Loucy (cell line): ENCODE measurements around the gene FRMD5.
A peak's percentile ranks its signal among the peaks of the same experiment; 100 is the strongest.

Experiments used
- H2AFZ ChIP-seq: fragments of 200-600 bp; sonication (generic); 2 replicates; pipeline ENCODE4 v1.6.0; 2016; ENCODE audit warnings: antibody characterized with exemption, mild to moderate bottlenecking, low read length, moderate library complexity
- H3F3A ChIP-seq: fragments of 200-600 bp; 2 replicates; pipeline ENCODE4 v1.6.0; 2016; ENCODE audit warnings: antibody characterized with exemption, low read depth, mild to moderate bottlenecking
- H3K27me3 ChIP-seq: fragments of 200-600 bp; sonication (generic); 2 replicates; pipeline ENCODE4 v1.6.1; 2014; ENCODE audit warnings: low read length, mild to moderate bottlenecking; ENCODE audit not compliant: insufficient read depth, poor library complexity, severe bottlenecking
- H3K36me3 ChIP-seq: fragments of 200-600 bp; sonication (generic); 2 replicates; pipeline ENCODE4 v1.6.1; 2016; ENCODE audit warnings: low read length; ENCODE audit not compliant: insufficient read depth
- H3K4me1 ChIP-seq: fragments of 200-600 bp; sonication (generic); 2 replicates; pipeline ENCODE4 v1.5.1; 2014; ENCODE audit warnings: low read length, mild to moderate bottlenecking; ENCODE audit not compliant: insufficient read depth, poor library complexity, severe bottlenecking
- H3K4me2 ChIP-seq: fragments of 200-600 bp; sonication (generic); 2 replicates; pipeline ENCODE4 v1.6.0; 2014; ENCODE audit warnings: antibody characterized with exemption, low read length, low read depth, mild to moderate bottlenecking; ENCODE audit not compliant: poor library complexity, severe bottlenecking
- H3K4me3 ChIP-seq: fragments of 200-600 bp; sonication (generic); 2 replicates; pipeline ENCODE4 v1.5.1; 2014; ENCODE audit warnings: low read length, mild to moderate bottlenecking, mixed read lengths; ENCODE audit not compliant: poor library complexity, severe bottlenecking
- H3K79me2 ChIP-seq: fragments of 200-600 bp; sonication (generic); 2 replicates; pipeline ENCODE4 v1.6.1; 2014; ENCODE audit warnings: low read length; ENCODE audit not compliant: insufficient read depth
- H3K9ac ChIP-seq: fragments of 200-600 bp; sonication (generic); 2 replicates; pipeline ENCODE4 v1.6.0; 2014; ENCODE audit warnings: mild to moderate bottlenecking, low read depth, low read length, moderate library complexity; ENCODE audit not compliant: poor library complexity, severe bottlenecking
- H3K9me2 ChIP-seq: fragments of 200-600 bp; sonication (generic); replicated peaks from 2 replicates; pipeline ENCODE4 v1.6.1; 2016; ENCODE audit warnings: low read depth, low read length, mixed read lengths
- H3K9me3 ChIP-seq: fragments of 200-600 bp; sonication (generic); 2 replicates; pipeline ENCODE4 v1.6.1; 2014; ENCODE audit warnings: mild to moderate bottlenecking, antibody characterized with exemption, low read length, low read depth; ENCODE audit not compliant: insufficient read depth
- H4K20me1 ChIP-seq: fragments of 200-600 bp; sonication (generic); 2 replicates; pipeline ENCODE4 v1.6.0; 2014; ENCODE audit warnings: antibody characterized with exemption, low read length, mild to moderate bottlenecking; ENCODE audit not compliant: insufficient read depth, poor library complexity, severe bottlenecking
- EZH2phosphoT487 ChIP-seq: fragments of 200-600 bp; IDR thresholded peaks from 2 replicates; pipeline ENCODE4 v1.6.1; 2018; ENCODE audit warnings: antibody characterized with exemption, mild to moderate bottlenecking, moderate library complexity, borderline replicate concordance
- TF ChIP-seq, protein P1 (sequence below): fragments of 200-600 bp; sonication (generic); conservative IDR thresholded peaks from 2 replicates; pipeline ENCODE4 v1.5.1; 2014; ENCODE audit warnings: mild to moderate bottlenecking, antibody characterized with exemption, low read length

FRMD5 gene

DNA sequence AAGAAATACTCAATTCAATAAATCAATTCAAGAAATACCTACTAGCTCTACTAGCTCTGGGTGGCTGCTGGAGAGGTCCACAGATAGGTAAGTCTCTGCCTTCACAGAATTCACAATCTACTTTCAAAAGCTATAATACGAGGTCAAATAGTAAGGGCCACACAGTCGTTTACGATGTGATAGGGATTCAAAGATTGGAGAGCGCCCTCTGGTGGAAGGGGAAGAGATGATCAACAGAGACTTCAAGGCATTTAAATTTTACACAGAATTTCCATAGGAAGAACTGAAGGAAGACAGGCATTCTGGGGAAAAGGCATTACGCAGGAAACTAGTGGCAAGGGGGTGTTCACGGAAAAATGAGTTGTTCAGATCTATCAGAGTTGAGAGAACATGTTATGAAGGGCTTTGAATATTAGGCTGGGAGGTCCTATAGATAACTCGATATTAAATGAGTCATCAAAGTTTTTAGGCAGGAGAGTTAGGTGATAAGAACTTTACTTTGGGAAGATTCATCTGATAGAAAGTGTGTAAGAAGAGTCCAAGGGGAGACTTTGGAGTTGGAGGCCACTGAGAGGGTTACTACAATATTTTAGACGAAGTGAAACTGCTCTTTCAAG is 128.8 kb downstream of the FRMD5 start:
- no peak for TF ChIP-seq EZH2phosphoT487
- TF ChIP-seq, protein P1, sequence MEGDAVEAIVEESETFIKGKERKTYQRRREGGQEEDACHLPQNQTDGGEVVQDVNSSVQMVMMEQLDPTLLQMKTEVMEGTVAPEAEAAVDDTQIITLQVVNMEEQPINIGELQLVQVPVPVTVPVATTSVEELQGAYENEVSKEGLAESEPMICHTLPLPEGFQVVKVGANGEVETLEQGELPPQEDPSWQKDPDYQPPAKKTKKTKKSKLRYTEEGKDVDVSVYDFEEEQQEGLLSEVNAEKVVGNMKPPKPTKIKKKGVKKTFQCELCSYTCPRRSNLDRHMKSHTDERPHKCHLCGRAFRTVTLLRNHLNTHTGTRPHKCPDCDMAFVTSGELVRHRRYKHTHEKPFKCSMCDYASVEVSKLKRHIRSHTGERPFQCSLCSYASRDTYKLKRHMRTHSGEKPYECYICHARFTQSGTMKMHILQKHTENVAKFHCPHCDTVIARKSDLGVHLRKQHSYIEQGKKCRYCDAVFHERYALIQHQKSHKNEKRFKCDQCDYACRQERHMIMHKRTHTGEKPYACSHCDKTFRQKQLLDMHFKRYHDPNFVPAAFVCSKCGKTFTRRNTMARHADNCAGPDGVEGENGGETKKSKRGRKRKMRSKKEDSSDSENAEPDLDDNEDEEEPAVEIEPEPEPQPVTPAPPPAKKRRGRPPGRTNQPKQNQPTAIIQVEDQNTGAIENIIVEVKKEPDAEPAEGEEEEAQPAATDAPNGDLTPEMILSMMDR = peak; percentile 88
- Histone ChIP-seq H4K20me1 (no peaks in the 10 kb centered on the region), H2AFZ (no peak overlapping the region), H3K9ac (no peak overlapping the region), H3K27me3 (peaks cover 18% of the 10 kb centered on the region), H3K4me2 (no peak overlapping the region), H3K9me3 (no peaks in the 10 kb centered on the region), H3K36me3 (no peaks in the 10 kb centered on the region), H3F3A (no peaks in the 10 kb centered on the region), H3K79me2 (no peaks in the 10 kb centered on the region), H3K4me1 (no peaks in the 10 kb centered on the region), H3K4me3 (no peak overlapping the region), H3K9me2 (no peaks in the 10 kb centered on the region)

DNA sequence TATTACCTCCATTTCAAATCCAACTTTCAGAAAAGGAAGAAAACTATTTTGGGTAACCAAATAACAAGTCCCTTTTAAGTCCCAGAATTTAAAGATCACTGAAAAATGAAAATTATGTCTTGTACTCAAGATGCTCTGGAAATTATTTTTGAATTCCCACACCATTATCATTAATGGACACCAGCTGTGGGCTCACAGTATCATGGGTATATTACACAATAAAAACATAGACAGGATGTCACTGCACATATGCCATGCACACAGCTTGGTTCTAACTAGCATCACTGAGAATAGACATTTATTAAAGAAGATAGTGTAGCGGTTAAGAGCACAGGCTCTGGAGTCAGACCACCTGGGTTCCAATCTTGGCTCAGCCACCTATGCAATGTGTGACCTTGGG is 130.4 kb downstream of the FRMD5 start:
- Histone ChIP-seq H3K9me3 (no peaks in the 10 kb centered on the region), H3K9me2 (no peaks in the 10 kb centered on the region), H3K9ac (no peak overlapping the region), H3F3A (no peaks in the 10 kb centered on the region), H4K20me1 (no peaks in the 10 kb centered on the region), H3K27me3 (peaks cover 34% of the 10 kb centered on the region), H3K79me2 (no peaks in the 10 kb centered on the region), H3K4me1 (no peaks in the 10 kb centered on the region), H3K36me3 (no peaks in the 10 kb centered on the region), H3K4me3 (no peak overlapping the region), H2AFZ (no peak overlapping the region), H3K4me2 (no peak overlapping the region)
- TF ChIP-seq EZH2phosphoT487 = no peak
- TF ChIP-seq, protein P1 = no peak

DNA sequence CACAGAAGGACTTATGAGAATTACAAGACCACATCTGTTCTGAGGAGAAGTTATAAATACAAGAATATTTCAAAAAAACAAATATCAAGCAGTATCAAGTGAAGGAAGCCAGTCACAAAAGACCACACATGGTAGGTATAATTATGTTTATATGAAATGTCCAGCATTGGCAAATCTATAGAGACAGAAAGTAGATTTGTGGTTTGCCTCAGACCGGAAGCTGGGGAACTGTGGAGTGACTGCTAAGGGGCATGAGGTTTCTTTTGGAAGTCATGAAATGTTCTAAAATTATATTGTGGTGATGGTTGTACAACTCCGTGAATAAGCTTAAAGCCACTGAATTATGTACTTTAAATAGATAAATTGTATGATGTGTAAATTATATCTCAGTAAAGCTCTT is 136.9 kb downstream of the FRMD5 start:
- H3K36me3 ChIP-seq = no peaks in the 10 kb centered on the region
- H3K9me3 ChIP-seq = no peaks in the 10 kb centered on the region
- no peak overlapping the region for H2AFZ ChIP-seq
- H3K9ac ChIP-seq = no peak overlapping the region
- H3K27me3 ChIP-seq = peaks cover 71% of the 10 kb centered on the region
- no peaks in the 10 kb centered on the region for H4K20me1 ChIP-seq
- no peaks in the 10 kb centered on the region for H3K9me2 ChIP-seq
- no peaks in the 10 kb centered on the region for H3K4me1 ChIP-seq
- H3K4me2 ChIP-seq = no peak overlapping the region
- no peaks in the 10 kb centered on the region for H3K79me2 ChIP-seq
- H3F3A ChIP-seq = no peaks in the 10 kb centered on the region
- TF ChIP-seq EZH2phosphoT487 = peak; percentile 52; the same call in 1 of the 2 replicates
- TF ChIP-seq, protein P1 = no peak
- H3K4me3 ChIP-seq = no peak overlapping the region
